KMS-11 (cell line): ENCODE measurements around the gene PLXDC2.
A peak's percentile ranks its signal among the peaks of the same experiment; 100 is the strongest.
"Not testable (repeated sequence)": the region's sequence is repeated elsewhere in the genome, so short reads cannot be mapped to it uniquely, and the experiment has no call there.

Experiments used
- H2AFZ ChIP-seq: fragments of 200-600 bp; sonication (generic); 2 replicates; pipeline ENCODE4 v1.6.1; 2016; ENCODE audit warnings: antibody characterized with exemption, mixed run types, low read depth
- H3K27ac ChIP-seq: fragments of 200-600 bp; sonication (generic); 2 replicates; pipeline ENCODE4 v1.6.1; 2016; ENCODE audit warnings: mild to moderate bottlenecking, mixed run types
- H3K27me3 ChIP-seq: fragments of 200-600 bp; sonication (generic); 2 replicates; pipeline ENCODE4 v1.6.1; 2017; ENCODE audit warnings: mild to moderate bottlenecking, low read depth, mixed run types, moderate library complexity; ENCODE audit not compliant: insufficient read depth
- H3K36me3 ChIP-seq: fragments of 200-600 bp; sonication (generic); 2 replicates; pipeline ENCODE4 v1.6.1; 2017; ENCODE audit warnings: mild to moderate bottlenecking, mixed run types; ENCODE audit not compliant: insufficient read depth
- H3K4me1 ChIP-seq: fragments of 200-600 bp; sonication (generic); 2 replicates; pipeline ENCODE4 v1.6.1; 2016; ENCODE audit warnings: mild to moderate bottlenecking, low read depth, mixed run types; ENCODE audit not compliant: poor library complexity, severe bottlenecking
- H3K4me2 ChIP-seq: fragments of 200-600 bp; sonication (generic); 2 replicates; pipeline ENCODE4 v1.7.0; 2016; ENCODE audit warnings: mild to moderate bottlenecking, mixed run types
- H3K4me3 ChIP-seq: fragments of 200-600 bp; sonication (generic); IDR thresholded peaks from 2 replicates; pipeline ENCODE4 v1.6.1; 2017; ENCODE audit warnings: low read depth, low read length, mixed read lengths; ENCODE audit not compliant: insufficient read depth
- H3K79me2 ChIP-seq: fragments of 200-600 bp; sonication (generic); 2 replicates; pipeline ENCODE4 v1.6.1; 2016; ENCODE audit warnings: low read depth, mixed run types; ENCODE audit not compliant: insufficient read depth
- H3K9ac ChIP-seq: fragments of 200-600 bp; sonication (generic); 2 replicates; pipeline ENCODE4 v1.6.1; 2016; ENCODE audit warnings: mild to moderate bottlenecking, mixed run types
- H4K20me1 ChIP-seq: fragments of 200-600 bp; sonication (generic); 2 replicates; pipeline ENCODE4 v1.6.1; 2016; ENCODE audit warnings: mild to moderate bottlenecking, mixed run types; ENCODE audit not compliant: insufficient read depth
- TF ChIP-seq, protein P1 (sequence below): fragments of 200-600 bp; sonication (generic); conservative IDR thresholded peaks from 2 replicates; pipeline ENCODE4 v1.6.1; 2017; ENCODE audit warnings: low read depth, mild to moderate bottlenecking, antibody characterized with exemption, low read length, moderate library complexity, mixed read lengths

The PLXDC2 gene

DNA sequence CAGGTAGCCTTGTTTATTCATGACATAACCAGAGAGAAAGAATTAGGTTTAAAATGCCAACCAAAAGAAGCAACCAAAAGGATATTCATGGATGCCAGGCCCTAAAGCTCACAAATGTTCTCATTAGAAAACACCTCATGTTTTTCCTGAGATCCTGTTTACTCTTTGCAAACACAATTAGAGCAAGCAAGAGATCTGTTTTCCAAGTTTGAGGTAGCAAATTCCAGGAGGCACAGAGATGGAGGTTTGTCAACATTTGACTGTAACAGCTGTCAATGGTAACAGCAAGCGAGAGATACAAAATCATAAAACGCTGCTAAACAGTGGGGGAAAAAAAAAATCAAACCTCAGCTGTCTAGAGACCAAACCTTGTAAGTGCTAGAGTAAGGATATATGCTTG, 182.2 kb downstream of the PLXDC2 start:
- H3K4me1 ChIP-seq = peaks cover 11% of the 10 kb centered on the region
- H3K79me2 ChIP-seq = no peaks in the 10 kb centered on the region
- H3K36me3 ChIP-seq = no peaks in the 10 kb centered on the region
- TF ChIP-seq, protein P1, sequence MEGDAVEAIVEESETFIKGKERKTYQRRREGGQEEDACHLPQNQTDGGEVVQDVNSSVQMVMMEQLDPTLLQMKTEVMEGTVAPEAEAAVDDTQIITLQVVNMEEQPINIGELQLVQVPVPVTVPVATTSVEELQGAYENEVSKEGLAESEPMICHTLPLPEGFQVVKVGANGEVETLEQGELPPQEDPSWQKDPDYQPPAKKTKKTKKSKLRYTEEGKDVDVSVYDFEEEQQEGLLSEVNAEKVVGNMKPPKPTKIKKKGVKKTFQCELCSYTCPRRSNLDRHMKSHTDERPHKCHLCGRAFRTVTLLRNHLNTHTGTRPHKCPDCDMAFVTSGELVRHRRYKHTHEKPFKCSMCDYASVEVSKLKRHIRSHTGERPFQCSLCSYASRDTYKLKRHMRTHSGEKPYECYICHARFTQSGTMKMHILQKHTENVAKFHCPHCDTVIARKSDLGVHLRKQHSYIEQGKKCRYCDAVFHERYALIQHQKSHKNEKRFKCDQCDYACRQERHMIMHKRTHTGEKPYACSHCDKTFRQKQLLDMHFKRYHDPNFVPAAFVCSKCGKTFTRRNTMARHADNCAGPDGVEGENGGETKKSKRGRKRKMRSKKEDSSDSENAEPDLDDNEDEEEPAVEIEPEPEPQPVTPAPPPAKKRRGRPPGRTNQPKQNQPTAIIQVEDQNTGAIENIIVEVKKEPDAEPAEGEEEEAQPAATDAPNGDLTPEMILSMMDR = no peak
- no peak overlapping the region for H3K9ac ChIP-seq
- no peak overlapping the region for H3K4me3 ChIP-seq
- H2AFZ ChIP-seq = no peak overlapping the region
- H4K20me1 ChIP-seq = no peaks in the 10 kb centered on the region
- no peaks in the 10 kb centered on the region for H3K27me3 ChIP-seq
- no peak overlapping the region for H3K27ac ChIP-seq
- no peak overlapping the region for H3K4me2 ChIP-seq

GRCh38 chr10:19999431-19999830, 183.2 kb downstream of the PLXDC2 start:
- Histone ChIP-seq H3K4me3 (no peak overlapping the region), H4K20me1 (no peaks in the 10 kb centered on the region), H3K4me1 (peaks cover 21% of the 10 kb centered on the region), H3K36me3 (no peaks in the 10 kb centered on the region), H3K79me2 (no peaks in the 10 kb centered on the region), H3K4me2 (no peak overlapping the region), H2AFZ (no peak overlapping the region), H3K27ac (no peak overlapping the region), H3K27me3 (no peaks in the 10 kb centered on the region), H3K9ac (no peak overlapping the region)
- TF ChIP-seq, protein P1 = no peak

DNA sequence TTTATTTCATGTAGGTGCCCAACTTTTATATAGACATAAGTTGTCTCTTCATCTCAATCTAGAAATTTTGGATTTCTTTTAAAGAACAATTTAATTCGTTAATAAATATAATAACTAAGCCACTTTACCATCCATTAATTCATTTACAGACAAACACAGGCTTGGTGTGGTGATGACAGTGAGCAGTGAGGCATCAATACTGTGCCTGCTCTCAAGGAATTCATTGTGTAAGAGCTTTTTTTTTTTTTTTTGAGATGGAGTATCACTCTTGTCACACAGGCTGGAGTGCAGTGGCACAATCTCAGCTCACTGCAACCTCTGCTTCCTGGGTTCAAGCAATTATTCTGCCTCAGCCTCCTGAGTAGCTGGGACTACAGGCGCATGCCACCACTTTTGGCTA, 185.8 kb downstream of the PLXDC2 start:
- H3K27me3 ChIP-seq, H3K4me3 ChIP-seq, H3K27ac ChIP-seq, H2AFZ ChIP-seq, H3K79me2 ChIP-seq, H3K4me2 ChIP-seq, H3K36me3 ChIP-seq, H4K20me1 ChIP-seq, H3K9ac ChIP-seq: not testable (repeated sequence)
- peaks cover 31% of the 10 kb centered on the region for H3K4me1 ChIP-seq

- no peak overlapping the region for H3K4me3 ChIP-seq
- H2AFZ ChIP-seq = no peak overlapping the region
- H3K36me3 ChIP-seq = no peaks in the 10 kb centered on the region
- H3K79me2 ChIP-seq = no peaks in the 10 kb centered on the region
- H3K27me3 ChIP-seq = no peaks in the 10 kb centered on the region
- TF ChIP-seq, protein P1 = no peak
- peaks cover 37% of the 10 kb centered on the region for H3K4me1 ChIP-seq
- H3K27ac ChIP-seq = no peak overlapping the region; the same call in 1 of the 2 replicates
- H4K20me1 ChIP-seq = no peaks in the 10 kb centered on the region
- H3K4me2 ChIP-seq = no peak overlapping the region
- H3K9ac ChIP-seq = no peak overlapping the region
Measured at GRCh38 chr10:20002657-20003056, 186.4 kb downstream of the PLXDC2 start.

DNA sequence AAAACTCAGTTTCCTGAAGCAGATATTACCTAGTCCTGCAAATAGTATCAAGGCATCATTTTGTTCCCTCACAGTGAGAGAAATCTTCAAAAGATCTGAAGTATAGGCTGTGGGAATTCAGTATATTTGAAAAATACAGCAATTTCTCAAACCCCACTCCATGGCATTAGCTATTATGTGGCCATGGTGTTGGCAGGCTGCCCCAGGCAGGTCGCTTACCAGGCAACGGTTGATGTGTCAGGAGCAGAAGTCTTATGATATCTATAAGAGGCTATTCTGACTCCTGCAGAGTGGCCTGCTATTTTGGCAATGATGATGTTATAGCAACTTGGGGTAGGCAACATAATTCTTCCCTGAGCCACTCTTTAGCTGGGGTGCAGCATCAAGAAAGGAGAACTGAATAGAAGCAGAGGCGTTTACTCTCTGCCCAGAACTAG, 187.9 kb downstream of the PLXDC2 start:
- TF ChIP-seq, protein P1 = no peak
- Histone ChIP-seq H3K9ac (peak overlapping the region; percentile 18; the same call in 1 of the 2 replicates), H3K79me2 (no peaks in the 10 kb centered on the region), H3K27me3 (no peaks in the 10 kb centered on the region), H3K4me1 (peaks cover 41% of the 10 kb centered on the region), H3K4me3 (no peak overlapping the region), H3K36me3 (no peaks in the 10 kb centered on the region), H3K27ac (peak overlapping the region; percentile 64), H2AFZ (peak overlapping the region; percentile 59), H3K4me2 (peak overlapping the region; percentile 62), H4K20me1 (no peaks in the 10 kb centered on the region)
